SU-DHL-6 (cell line): ENCODE results near the gene KPNA3.
"Not testable (repeated sequence)": the region's sequence is repeated elsewhere in the genome, so short reads cannot be mapped to it uniquely, and the experiment has no call there.

Experiments
- CTCF ChIP-seq: fragments of 200-600 bp; sonication (generic); IDR thresholded peaks from one replicate; pipeline ENCODE4 v1.5.1; 2017; ENCODE audit warnings: antibody characterized with exemption, mild to moderate bottlenecking, low read length, moderate library complexity; ENCODE audit not compliant: insufficient read depth, poor library complexity, severe bottlenecking
- EZH2phosphoT487 ChIP-seq: fragments of 200-600 bp; sonication (generic), shearing (Covaris generic); conservative IDR thresholded peaks from 2 replicates; pipeline ENCODE4 v1.6.1; 2018; ENCODE audit warnings: mild to moderate bottlenecking, antibody characterized with exemption, low read length, moderate library complexity, mixed read lengths

- TF ChIP-seq CTCF, EZH2phosphoT487: not testable (repeated sequence)
These were observed 23.6 kb upstream of the KPNA3 start for GRCh38 chr13:49816047-49816446.
